HEK293 (cell line): Measurements from ENCODE around the gene PLCE1.

Experiments
- CTCF ChIA-PET: fragments of 350-600 bp; formaldehyde crosslinking; extraction: SDS; loops from one replicate; lab custom pipeline; 2021; ENCODE audit warnings: antibody characterized with exemption; lab: Yijun Ruan, JAX
- POLR2A ChIA-PET: fragments of 300-600 bp; formaldehyde crosslinking; extraction: SDS; loops from one replicate; lab custom pipeline; 2020; ENCODE audit warnings: antibody characterized with exemption, inconsistent platforms; lab: Yijun Ruan, JAX
- H3K27ac ChIP-seq: fragments of 200-500 bp; sonication (Bioruptor generic); 2 replicates; pipeline ENCODE4 v1.5.1; 2014; ENCODE audit warnings: low read depth, low read length, control low read depth, inconsistent platforms; ENCODE audit errors: extremely low read depth
- H3K36me3 ChIP-seq, 2 experiments: fragments of 200-500 bp in 1 of 2; sonication (Bioruptor generic) in 1 of 2; 1 replicate in 1 of 2; 2 replicates in 1 of 2; pipeline ENCODE4 v1.5.1; 2014 to 2017; ENCODE audit warnings: inconsistent platforms in 2 of 2, low read length in 2 of 2; ENCODE audit not compliant: control insufficient read depth in 2 of 2, insufficient read depth in 1 of 2
- H3K4me1 ChIP-seq: fragments of 200-500 bp; sonication (Bioruptor generic); 2 replicates; pipeline ENCODE4 v1.5.1; 2014; ENCODE audit warnings: mild to moderate bottlenecking, low read length, inconsistent platforms; ENCODE audit not compliant: control insufficient read depth, insufficient read depth
- H3K4me3 ChIP-seq: 2 replicates; pipeline ENCODE4 v1.5.1; 2011; ENCODE audit warnings: low read depth, mild to moderate bottlenecking, control low read depth, low read length, moderate library complexity
- H3K9me3 ChIP-seq: fragments of 200-500 bp; sonication (Bioruptor generic); 2 replicates; pipeline ENCODE4 v1.5.1; 2014; ENCODE audit warnings: low read depth, low read length, inconsistent platforms; ENCODE audit not compliant: control insufficient read depth, insufficient read depth
- HOXC10 ChIP-seq: sonication (generic); formaldehyde crosslinking; IDR thresholded peaks from 2 replicates; pipeline ENCODE4 v1.8.1; 2023; ENCODE audit warnings: mild to moderate bottlenecking, missing genetic modification reagents
- MEIS1 ChIP-seq: sonication (generic); formaldehyde crosslinking; IDR thresholded peaks from 2 replicates; pipeline ENCODE4 v1.8.1; 2022; ENCODE audit warnings: missing genetic modification reagents, mild to moderate bottlenecking, borderline replicate concordance
- OVOL3 ChIP-seq: fragments of 450-650 bp; formaldehyde crosslinking; IDR thresholded peaks from 2 replicates; pipeline ENCODE4 v1.5.1; 2016; ENCODE audit warnings: missing biosample characterization, missing genetic modification characterization
- ZNF10 ChIP-seq: fragments of 450-650 bp; formaldehyde crosslinking; IDR thresholded peaks from 2 replicates; pipeline ENCODE4 v1.5.1; 2017; ENCODE audit warnings: missing biosample characterization, missing genetic modification characterization
- ZNF112 ChIP-seq: fragments of 450-650 bp; formaldehyde crosslinking; IDR thresholded peaks from 2 replicates; pipeline ENCODE4 v1.5.0; 2017; ENCODE audit warnings: missing biosample characterization, missing genetic modification characterization
- ZNF202 ChIP-seq: fragments of 450-650 bp; formaldehyde crosslinking; IDR thresholded peaks from 2 replicates; pipeline ENCODE4 v1.5.1; 2016; ENCODE audit warnings: missing biosample characterization, missing genetic modification characterization, borderline replicate concordance
- ZNF266 ChIP-seq: fragments of 450-650 bp; formaldehyde crosslinking; IDR thresholded peaks from 2 replicates; pipeline ENCODE4 v1.5.1; 2016; ENCODE audit warnings: missing biosample characterization, missing genetic modification characterization, low read depth
- ZNF433 ChIP-seq: fragments of 450-650 bp; formaldehyde crosslinking; IDR thresholded peaks from 2 replicates; pipeline ENCODE4 v1.5.1; 2016; ENCODE audit warnings: missing biosample characterization, missing genetic modification characterization, low read depth
- ZNF544 ChIP-seq: fragments of 450-650 bp; formaldehyde crosslinking; IDR thresholded peaks from 2 replicates; pipeline ENCODE4 v1.5.0; 2017; ENCODE audit warnings: missing biosample characterization, missing genetic modification characterization
- TF ChIP-seq, protein P1 (sequence below): IDR thresholded peaks from 2 replicates; pipeline ENCODE4 v1.6.1; 2011; ENCODE audit warnings: mild to moderate bottlenecking, low read depth, low read length, borderline replicate concordance
- TF ChIP-seq, protein P2 (sequence below): fragments of 450-650 bp; formaldehyde crosslinking; IDR thresholded peaks from 2 replicates; pipeline ENCODE4 v1.5.1; 2016; ENCODE audit warnings: missing biosample characterization, missing genetic modification characterization, low read depth
- TF ChIP-seq, protein P3 (sequence below): fragments of 450-650 bp; formaldehyde crosslinking; IDR thresholded peaks from 2 replicates; pipeline ENCODE4 v1.5.1; 2016; ENCODE audit warnings: missing biosample characterization, missing genetic modification characterization
- TF ChIP-seq, protein P4 (sequence below): fragments of 450-650 bp; formaldehyde crosslinking; IDR thresholded peaks from 2 replicates; pipeline ENCODE4 v1.5.1; 2017; ENCODE audit warnings: missing biosample characterization, missing genetic modification characterization
- TF ChIP-seq, protein P5 (sequence below): fragments of 450-650 bp; formaldehyde crosslinking; IDR thresholded peaks from 2 replicates; pipeline ENCODE4 v1.5.1; 2016; ENCODE audit warnings: missing biosample characterization, missing genetic modification characterization

PLCE1 gene

DNA sequence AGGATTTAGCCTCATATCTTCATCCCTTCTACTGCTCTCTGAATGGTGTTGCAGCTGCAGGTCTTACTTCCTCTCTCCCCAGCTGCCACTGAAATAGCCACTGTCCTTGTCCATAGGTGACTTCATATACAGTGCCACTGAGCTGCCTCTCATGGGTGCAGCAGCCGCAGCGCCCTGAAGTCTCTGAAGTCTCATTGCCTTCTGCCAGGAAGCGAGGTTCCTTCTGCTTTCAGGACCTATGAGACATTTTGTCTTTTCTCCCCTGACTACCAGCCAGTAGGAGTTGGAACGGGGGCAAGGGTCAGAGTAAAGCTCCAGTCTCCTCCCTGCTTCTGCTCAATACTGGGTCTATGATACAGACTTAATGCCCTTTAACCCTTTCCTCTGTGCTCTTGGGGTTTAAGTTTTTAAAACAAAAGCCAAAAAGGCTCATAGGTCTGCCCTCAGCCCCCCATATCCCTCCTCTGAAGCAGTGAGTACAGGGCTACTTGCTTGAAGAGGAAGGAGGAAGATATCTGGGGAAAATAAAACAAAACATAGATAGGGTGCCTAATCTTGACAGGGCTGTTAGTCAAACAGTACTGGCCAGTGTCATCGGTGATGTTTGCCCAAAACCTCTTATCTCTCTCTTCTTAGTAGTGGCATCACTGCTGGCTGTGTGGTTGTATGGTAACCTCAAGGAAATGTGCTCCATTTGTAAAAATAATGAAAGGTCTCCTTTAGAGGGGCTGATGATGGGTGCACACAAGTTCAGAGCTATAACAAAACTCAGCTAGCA lies 7.1 kb downstream of the PLCE1 start (continued):
- TF ChIP-seq, protein P1, sequence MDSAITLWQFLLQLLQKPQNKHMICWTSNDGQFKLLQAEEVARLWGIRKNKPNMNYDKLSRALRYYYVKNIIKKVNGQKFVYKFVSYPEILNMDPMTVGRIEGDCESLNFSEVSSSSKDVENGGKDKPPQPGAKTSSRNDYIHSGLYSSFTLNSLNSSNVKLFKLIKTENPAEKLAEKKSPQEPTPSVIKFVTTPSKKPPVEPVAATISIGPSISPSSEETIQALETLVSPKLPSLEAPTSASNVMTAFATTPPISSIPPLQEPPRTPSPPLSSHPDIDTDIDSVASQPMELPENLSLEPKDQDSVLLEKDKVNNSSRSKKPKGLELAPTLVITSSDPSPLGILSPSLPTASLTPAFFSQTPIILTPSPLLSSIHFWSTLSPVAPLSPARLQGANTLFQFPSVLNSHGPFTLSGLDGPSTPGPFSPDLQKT: no peak

DNA sequence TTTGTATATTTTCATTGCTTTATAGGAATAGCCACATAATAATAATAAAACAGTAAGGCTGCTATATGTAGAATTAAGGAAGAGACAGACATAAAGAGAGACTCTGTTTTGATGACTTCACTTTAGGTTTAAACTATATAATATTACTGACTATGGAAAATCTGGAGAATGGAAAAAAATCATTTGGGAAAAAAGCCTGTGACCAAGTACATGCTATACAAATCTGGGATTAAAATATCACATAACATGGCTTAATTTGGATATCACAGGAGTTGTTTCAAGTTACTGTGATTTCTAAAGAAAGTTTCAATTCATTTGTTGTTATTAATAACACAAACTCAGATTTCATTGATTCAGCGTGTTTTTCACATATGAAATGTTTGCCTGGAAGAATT lies 7.7 kb downstream of the PLCE1 start:
- ChIA-PET CTCF (interaction anchor here (0.7 kb wide), 1 partner anchor 362 kb away, joined by 3 read pairs; no protein-coding TSS in a partner anchor), POLR2A (interaction anchor here (0.9 kb wide), 1 partner anchor 8 kb away, joined by 3 read pairs; the partner anchor contains the start of gene PLCE1)
- Histone ChIP-seq H3K27ac (no peak overlapping the region), H3K36me3 (no peaks in the 10 kb centered on the region), H3K4me3 (no peak overlapping the region)
- TF ChIP-seq ZNF112 (tag by site-specific recombination) (no peak), ZNF433 (tag by site-specific recombination) (no peak), ZNF544 (tag by site-specific recombination) (no peak), ZNF202 (tag by site-specific recombination) (no peak), ZNF266 (tag by site-specific recombination) (no peak), MEIS1 (CRISPR knock-in tag) (no peak), ZNF10 (no peak), HOXC10 (CRISPR knock-in tag) (no peak), OVOL3 (tag by site-specific recombination) (no peak)
- TF ChIP-seq, protein P2, sequence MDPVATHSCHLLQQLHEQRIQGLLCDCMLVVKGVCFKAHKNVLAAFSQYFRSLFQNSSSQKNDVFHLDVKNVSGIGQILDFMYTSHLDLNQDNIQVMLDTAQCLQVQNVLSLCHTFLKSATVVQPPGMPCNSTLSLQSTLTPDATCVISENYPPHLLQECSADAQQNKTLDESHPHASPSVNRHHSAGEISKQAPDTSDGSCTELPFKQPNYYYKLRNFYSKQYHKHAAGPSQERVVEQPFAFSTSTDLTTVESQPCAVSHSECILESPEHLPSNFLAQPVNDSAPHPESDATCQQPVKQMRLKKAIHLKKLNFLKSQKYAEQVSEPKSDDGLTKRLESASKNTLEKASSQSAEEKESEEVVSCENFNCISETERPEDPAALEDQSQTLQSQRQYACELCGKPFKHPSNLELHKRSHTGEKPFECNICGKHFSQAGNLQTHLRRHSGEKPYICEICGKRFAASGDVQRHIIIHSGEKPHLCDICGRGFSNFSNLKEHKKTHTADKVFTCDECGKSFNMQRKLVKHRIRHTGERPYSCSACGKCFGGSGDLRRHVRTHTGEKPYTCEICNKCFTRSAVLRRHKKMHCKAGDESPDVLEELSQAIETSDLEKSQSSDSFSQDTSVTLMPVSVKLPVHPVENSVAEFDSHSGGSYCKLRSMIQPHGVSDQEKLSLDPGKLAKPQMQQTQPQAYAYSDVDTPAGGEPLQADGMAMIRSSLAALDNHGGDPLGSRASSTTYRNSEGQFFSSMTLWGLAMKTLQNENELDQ: no peak
- TF ChIP-seq, protein P3, sequence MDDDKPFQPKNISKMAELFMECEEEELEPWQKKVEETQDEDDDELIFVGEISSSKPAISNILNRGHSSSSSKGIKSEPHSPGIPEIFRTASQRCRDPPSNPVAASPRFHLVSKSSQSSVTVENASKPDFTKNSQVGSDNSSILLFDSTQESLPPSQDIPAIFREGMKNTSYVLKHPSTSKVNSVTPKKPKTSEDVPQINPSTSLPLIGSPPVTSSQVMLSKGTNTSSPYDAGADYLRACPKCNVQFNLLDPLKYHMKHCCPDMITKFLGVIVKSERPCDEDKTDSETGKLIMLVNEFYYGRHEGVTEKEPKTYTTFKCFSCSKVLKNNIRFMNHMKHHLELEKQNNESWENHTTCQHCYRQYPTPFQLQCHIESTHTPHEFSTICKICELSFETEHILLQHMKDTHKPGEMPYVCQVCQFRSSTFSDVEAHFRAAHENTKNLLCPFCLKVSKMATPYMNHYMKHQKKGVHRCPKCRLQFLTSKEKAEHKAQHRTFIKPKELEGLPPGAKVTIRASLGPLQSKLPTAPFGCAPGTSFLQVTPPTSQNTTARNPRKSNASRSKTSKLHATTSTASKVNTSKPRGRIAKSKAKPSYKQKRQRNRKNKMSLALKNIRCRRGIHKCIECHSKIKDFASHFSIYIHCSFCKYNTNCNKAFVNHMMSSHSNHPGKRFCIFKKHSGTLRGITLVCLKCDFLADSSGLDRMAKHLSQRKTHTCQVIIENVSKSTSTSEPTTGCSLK (tag by site-specific recombination): no peak
- TF ChIP-seq, protein P4, sequence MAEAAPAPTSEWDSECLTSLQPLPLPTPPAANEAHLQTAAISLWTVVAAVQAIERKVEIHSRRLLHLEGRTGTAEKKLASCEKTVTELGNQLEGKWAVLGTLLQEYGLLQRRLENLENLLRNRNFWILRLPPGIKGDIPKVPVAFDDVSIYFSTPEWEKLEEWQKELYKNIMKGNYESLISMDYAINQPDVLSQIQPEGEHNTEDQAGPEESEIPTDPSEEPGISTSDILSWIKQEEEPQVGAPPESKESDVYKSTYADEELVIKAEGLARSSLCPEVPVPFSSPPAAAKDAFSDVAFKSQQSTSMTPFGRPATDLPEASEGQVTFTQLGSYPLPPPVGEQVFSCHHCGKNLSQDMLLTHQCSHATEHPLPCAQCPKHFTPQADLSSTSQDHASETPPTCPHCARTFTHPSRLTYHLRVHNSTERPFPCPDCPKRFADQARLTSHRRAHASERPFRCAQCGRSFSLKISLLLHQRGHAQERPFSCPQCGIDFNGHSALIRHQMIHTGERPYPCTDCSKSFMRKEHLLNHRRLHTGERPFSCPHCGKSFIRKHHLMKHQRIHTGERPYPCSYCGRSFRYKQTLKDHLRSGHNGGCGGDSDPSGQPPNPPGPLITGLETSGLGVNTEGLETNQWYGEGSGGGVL (tag by site-specific recombination): no peak
- TF ChIP-seq, protein P5, sequence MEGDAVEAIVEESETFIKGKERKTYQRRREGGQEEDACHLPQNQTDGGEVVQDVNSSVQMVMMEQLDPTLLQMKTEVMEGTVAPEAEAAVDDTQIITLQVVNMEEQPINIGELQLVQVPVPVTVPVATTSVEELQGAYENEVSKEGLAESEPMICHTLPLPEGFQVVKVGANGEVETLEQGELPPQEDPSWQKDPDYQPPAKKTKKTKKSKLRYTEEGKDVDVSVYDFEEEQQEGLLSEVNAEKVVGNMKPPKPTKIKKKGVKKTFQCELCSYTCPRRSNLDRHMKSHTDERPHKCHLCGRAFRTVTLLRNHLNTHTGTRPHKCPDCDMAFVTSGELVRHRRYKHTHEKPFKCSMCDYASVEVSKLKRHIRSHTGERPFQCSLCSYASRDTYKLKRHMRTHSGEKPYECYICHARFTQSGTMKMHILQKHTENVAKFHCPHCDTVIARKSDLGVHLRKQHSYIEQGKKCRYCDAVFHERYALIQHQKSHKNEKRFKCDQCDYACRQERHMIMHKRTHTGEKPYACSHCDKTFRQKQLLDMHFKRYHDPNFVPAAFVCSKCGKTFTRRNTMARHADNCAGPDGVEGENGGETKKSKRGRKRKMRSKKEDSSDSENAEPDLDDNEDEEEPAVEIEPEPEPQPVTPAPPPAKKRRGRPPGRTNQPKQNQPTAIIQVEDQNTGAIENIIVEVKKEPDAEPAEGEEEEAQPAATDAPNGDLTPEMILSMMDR (tag by site-specific recombination): no peak
- TF ChIP-seq, all 188 proteins: peak for 0
- Histone ChIP-seq H3K9me3 (no peaks in the 10 kb centered on the region), H3K4me1 (no peaks in the 10 kb centered on the region)
